PC-3 (cell line): ENCODE results near the gene ARHGAP8. TPM values are rescaled to one million over a fixed set of nuclear protein-coding genes. Genes with fewer than 3 reads are reported as not detected.

Experiments
- ATAC-seq: fragments of 200-7000 bp; cut with Tn5 transposase; 2 replicates; pipeline ENCODE4 v1.9.1; 2020; ENCODE audit warnings: mild to moderate bottlenecking, moderate library complexity
- BruUV-seq: library from RNA; stranded (reverse); fragments of 400-500 nt; replicated peaks from 2 replicates; lab custom pipeline; 2021; lab: Mats Ljungman, UMichigan
- CTCF ChIA-PET: fragments of 300-600 bp; sonication (Branson Sonifier 250); formaldehyde crosslinking; loops from one replicate; lab custom pipeline; 2022; ENCODE audit warnings: antibody characterized with exemption; lab: Charles Lee
- POLR2A ChIA-PET: fragments of 300-600 bp; sonication (Branson Sonifier 250); formaldehyde crosslinking; loops from one replicate; lab custom pipeline; 2022; ENCODE audit warnings: antibody characterized with exemption; ENCODE audit not compliant: unreplicated experiment; lab: Charles Lee
- DNase-seq: peaks from one replicate; pipeline ENCODE4 v3.0.0-alpha.2; 2015
- H2AFZ ChIP-seq: fragments of 300-600 bp; sonication (generic); 2 replicates; pipeline ENCODE4 v1.6.0; 2016; ENCODE audit warnings: antibody characterized with exemption, low read length
- H3F3A ChIP-seq: fragments of 300-600 bp; sonication (generic); one replicate; pipeline ENCODE4 v1.6.0; 2017; ENCODE audit warnings: antibody characterized with exemption, low read length, control low read depth, mild to moderate bottlenecking; ENCODE audit not compliant: unreplicated experiment
- H3K27ac ChIP-seq: fragments of 300-600 bp; sonication (generic); 2 replicates; pipeline ENCODE4 v1.5.1; 2016; ENCODE audit warnings: mild to moderate bottlenecking, low read length
- H3K27me3 ChIP-seq: fragments of 300-600 bp; sonication (generic); 2 replicates; pipeline ENCODE4 v1.6.1; 2016; ENCODE audit warnings: low read length, mixed read lengths
- H3K36me3 ChIP-seq: fragments of 300-600 bp; sonication (generic); 2 replicates; pipeline ENCODE4 v1.6.1; 2016; ENCODE audit warnings: low read depth, mixed run types, low read length, mixed read lengths
- H3K4me1 ChIP-seq: fragments of 300-600 bp; sonication (generic); 2 replicates; pipeline ENCODE4 v1.5.1; 2016; ENCODE audit warnings: low read length; ENCODE audit not compliant: insufficient read depth
- H3K4me2 ChIP-seq: fragments of 300-600 bp; sonication (generic); 2 replicates; pipeline ENCODE4 v1.6.0; 2016; ENCODE audit warnings: low read length
- H3K4me3 ChIP-seq: fragments of 300-600 bp; sonication (generic); 2 replicates; pipeline ENCODE4 v1.5.1; 2016; ENCODE audit warnings: mild to moderate bottlenecking, low read length, mixed read lengths
- H3K79me2 ChIP-seq: fragments of 300-600 bp; sonication (generic); 2 replicates; pipeline ENCODE4 v1.6.1; 2017; ENCODE audit warnings: low read length, mixed read lengths
- H3K9ac ChIP-seq: fragments of 300-600 bp; sonication (generic); 2 replicates; pipeline ENCODE4 v1.6.0; 2016; ENCODE audit warnings: mild to moderate bottlenecking, low read length
- H3K9me2 ChIP-seq: fragments of 300-600 bp; sonication (generic); replicated peaks from 2 replicates; pipeline ENCODE4 v1.6.1; 2016; ENCODE audit warnings: mixed run types, low read length, mixed read lengths
- H3K9me3 ChIP-seq: fragments of 300-600 bp; sonication (generic); 2 replicates; pipeline ENCODE4 v1.6.1; 2016; ENCODE audit warnings: low read length, mixed read lengths
- H4K20me1 ChIP-seq: fragments of 300-600 bp; sonication (generic); 2 replicates; pipeline ENCODE4 v1.6.1; 2016; ENCODE audit warnings: low read length, mixed read lengths
- EZH2 ChIP-seq: fragments of 300-600 bp; sonication (generic); IDR thresholded peaks from one replicate; pipeline ENCODE4 v1.6.1; 2017; ENCODE audit warnings: antibody characterized with exemption, mild to moderate bottlenecking, low read length; ENCODE audit not compliant: unreplicated experiment
- EZH2phosphoT487 ChIP-seq: fragments of 300-600 bp; sonication (generic); IDR thresholded peaks from 2 replicates; pipeline ENCODE4 v1.6.1; 2018; ENCODE audit warnings: mild to moderate bottlenecking, antibody characterized with exemption, low read length, borderline replicate concordance
- intact Hi-C: fragments of 100-400 bp; cut with micrococcal nuclease; formaldehyde crosslinking; loops from 2 replicates; pipeline ENCODE4 v1.9.0; 2023
- total RNA-seq: library from RNA; depleted of rRNA; stranded (reverse); fragments of >200 nt; gene quantifications from 2 replicates; pipeline ENCODE4 v1.2.3, GENCODE V29; 2014
- TF ChIP-seq, protein P1 (sequence below): fragments of 300-600 bp; sonication (generic); conservative IDR thresholded peaks from 2 replicates; pipeline ENCODE4 v1.5.1; 2017; ENCODE audit warnings: antibody characterized with exemption, low read depth, mild to moderate bottlenecking, low read length

The ARHGAP8 gene
- total RNA-seq, 1 experiment from 2014 or later = 30.9 TPM

DNA sequence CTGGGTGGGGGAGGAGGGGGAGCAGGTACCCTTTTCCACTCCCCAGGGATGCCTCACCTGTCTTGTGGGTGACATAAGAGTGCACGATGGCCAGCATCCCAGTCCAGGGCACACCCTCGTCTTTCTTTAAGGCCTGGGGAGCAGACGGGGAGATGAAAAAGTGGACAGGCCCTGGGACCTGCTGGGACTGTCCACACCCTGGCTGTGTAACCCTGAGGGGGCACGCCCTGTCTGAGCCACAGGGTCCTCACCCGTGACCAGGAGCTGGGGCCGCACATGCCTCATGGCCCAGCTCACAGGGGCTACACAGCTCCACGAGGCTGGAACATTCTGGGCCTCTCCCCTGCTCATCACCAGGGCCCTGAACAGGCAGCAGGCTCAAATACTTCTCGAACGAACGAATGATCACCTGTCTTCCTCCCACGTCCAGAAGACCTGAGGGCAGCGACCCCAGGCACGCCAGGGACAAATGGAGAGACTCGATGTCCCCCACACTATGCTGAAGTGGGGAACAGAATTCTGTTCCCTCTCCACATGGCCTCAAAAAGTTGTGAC lies 133.5 kb downstream of the ARHGAP8 start:
- Histone ChIP-seq H3K9me3 (no peaks in the 10 kb centered on the region), H3F3A (no peaks in the 10 kb centered on the region), H3K27me3 (peaks cover 11% of the 10 kb centered on the region), H3K27ac (no peak overlapping the region), H3K9ac (no peak overlapping the region), H4K20me1 (no peaks in the 10 kb centered on the region), H2AFZ (no peak overlapping the region), H3K4me2 (no peak overlapping the region), H3K79me2 (no peaks in the 10 kb centered on the region), H3K36me3 (no peaks in the 10 kb centered on the region), H3K4me1 (peaks cover 18% of the 10 kb centered on the region; the same call in 1 of the 2 replicates), H3K4me3 (no peak overlapping the region), H3K9me2 (no peaks in the 10 kb centered on the region)
- DNase-seq (no peak), ATAC-seq (no peak)
- TF ChIP-seq EZH2 (no peak), EZH2phosphoT487 (no peak)
- TF ChIP-seq, protein P1, sequence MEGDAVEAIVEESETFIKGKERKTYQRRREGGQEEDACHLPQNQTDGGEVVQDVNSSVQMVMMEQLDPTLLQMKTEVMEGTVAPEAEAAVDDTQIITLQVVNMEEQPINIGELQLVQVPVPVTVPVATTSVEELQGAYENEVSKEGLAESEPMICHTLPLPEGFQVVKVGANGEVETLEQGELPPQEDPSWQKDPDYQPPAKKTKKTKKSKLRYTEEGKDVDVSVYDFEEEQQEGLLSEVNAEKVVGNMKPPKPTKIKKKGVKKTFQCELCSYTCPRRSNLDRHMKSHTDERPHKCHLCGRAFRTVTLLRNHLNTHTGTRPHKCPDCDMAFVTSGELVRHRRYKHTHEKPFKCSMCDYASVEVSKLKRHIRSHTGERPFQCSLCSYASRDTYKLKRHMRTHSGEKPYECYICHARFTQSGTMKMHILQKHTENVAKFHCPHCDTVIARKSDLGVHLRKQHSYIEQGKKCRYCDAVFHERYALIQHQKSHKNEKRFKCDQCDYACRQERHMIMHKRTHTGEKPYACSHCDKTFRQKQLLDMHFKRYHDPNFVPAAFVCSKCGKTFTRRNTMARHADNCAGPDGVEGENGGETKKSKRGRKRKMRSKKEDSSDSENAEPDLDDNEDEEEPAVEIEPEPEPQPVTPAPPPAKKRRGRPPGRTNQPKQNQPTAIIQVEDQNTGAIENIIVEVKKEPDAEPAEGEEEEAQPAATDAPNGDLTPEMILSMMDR = no peak
- no TSS peak for BruUV-seq
- ChIA-PET CTCF (no interaction called here), POLR2A (no interaction called here)
- intact Hi-C loops = no loop called here

DNA sequence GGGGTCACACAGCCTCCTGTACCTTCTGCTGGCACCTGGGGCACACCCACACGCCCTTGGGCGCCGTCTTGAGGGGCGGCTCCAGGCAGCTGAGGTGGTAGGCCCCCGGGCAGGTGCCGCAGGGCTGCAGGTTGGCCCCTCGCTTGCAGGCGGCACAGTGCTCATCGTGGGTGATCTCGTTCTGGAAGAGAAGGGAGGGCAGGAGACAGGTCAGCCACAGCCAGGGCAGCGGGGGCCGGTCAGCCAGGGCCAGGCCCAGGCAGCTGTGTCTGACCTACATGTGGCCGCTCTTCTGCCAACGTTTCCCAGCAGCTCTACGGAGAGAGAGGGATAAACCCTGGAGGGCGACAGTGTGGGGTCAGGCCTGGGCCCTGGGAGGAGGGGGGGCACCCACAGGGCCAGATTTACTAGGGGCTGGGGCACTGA lies 135.6 kb downstream of the ARHGAP8 start:
- H3K27ac ChIP-seq = no peak overlapping the region
- no TSS peak for BruUV-seq
- H4K20me1 ChIP-seq = no peaks in the 10 kb centered on the region
- no peak overlapping the region for H3K4me3 ChIP-seq
- no peak overlapping the region for H3K4me2 ChIP-seq
- DNase-seq (no peak), ATAC-seq (no peak)
- no peaks in the 10 kb centered on the region for H3F3A ChIP-seq
- peaks cover 6% of the 10 kb centered on the region; the same call in 1 of the 2 replicates for H3K4me1 ChIP-seq
- no peaks in the 10 kb centered on the region for H3K9me3 ChIP-seq
- H3K27me3 ChIP-seq = no peaks in the 10 kb centered on the region
- H3K79me2 ChIP-seq = no peaks in the 10 kb centered on the region
- intact Hi-C loops = no loop called here
- no peak overlapping the region for H3K9ac ChIP-seq
- no peak overlapping the region for H2AFZ ChIP-seq
- no peaks in the 10 kb centered on the region for H3K36me3 ChIP-seq
- POLR2A ChIA-PET = no interaction called here
- no peaks in the 10 kb centered on the region for H3K9me2 ChIP-seq
- no peak for TF ChIP-seq EZH2
- CTCF ChIA-PET = no interaction called here

DNA sequence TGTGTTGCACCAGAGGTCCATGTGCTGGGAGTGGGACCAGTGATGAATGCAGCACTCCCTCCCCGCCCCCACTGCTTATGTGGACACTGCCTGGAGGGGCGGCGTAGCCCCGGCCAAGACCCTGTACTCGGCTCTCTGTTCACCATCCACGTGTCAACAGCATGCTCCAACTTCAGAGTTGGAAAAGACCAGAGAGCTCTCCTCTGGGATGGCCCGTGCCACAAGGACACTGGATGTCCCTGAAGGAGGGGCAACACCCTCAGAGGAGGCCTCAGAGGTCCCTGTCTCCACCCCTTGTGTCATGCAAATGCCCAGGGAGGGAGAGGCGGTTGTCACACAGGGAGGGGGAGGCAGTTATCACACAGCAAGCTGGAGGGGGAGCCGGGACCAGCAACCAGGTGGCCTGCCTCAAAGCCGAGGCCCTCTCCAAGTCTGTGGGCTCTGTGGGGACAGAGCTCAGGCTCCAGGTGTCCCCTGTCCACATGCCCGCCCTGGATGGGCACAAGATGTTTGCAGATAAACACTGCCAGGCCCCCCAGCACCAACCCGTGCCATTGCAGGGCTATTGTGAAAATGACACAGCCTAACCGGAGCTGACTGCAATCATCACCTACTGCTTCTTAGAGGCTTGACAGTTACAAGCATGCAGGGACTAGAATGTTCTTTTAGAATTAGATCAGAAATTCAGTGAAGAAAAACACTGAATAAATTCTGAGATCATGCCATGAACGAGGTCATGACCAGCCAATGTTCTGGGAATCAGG lies 136.3 kb downstream of the ARHGAP8 start:
- intact Hi-C loops = no loop called here
- H3K9me3 ChIP-seq = no peaks in the 10 kb centered on the region
- H3F3A ChIP-seq = no peaks in the 10 kb centered on the region
- ChIA-PET POLR2A (no interaction called here), CTCF (no interaction called here)
- no peak overlapping the region for H3K9ac ChIP-seq
- H3K36me3 ChIP-seq = no peaks in the 10 kb centered on the region
- peaks cover 6% of the 10 kb centered on the region; the same call in 1 of the 2 replicates for H3K4me1 ChIP-seq
- H3K27me3 ChIP-seq = no peaks in the 10 kb centered on the region
- H4K20me1 ChIP-seq = no peaks in the 10 kb centered on the region
- H2AFZ ChIP-seq = no peak overlapping the region
- H3K4me2 ChIP-seq = no peak overlapping the region
- ATAC-seq (no peak), DNase-seq (no peak)
- no peaks in the 10 kb centered on the region for H3K79me2 ChIP-seq
- BruUV-seq = no TSS peak
- TF ChIP-seq EZH2phosphoT487 (no peak), EZH2 (no peak)
- TF ChIP-seq, protein P1 = no peak
- no peak overlapping the region for H3K4me3 ChIP-seq
- H3K9me2 ChIP-seq = no peaks in the 10 kb centered on the region
- no peak overlapping the region for H3K27ac ChIP-seq
